ENCODE measurements around the gene GALNTL6.

Gene GALNTL6

DNA sequence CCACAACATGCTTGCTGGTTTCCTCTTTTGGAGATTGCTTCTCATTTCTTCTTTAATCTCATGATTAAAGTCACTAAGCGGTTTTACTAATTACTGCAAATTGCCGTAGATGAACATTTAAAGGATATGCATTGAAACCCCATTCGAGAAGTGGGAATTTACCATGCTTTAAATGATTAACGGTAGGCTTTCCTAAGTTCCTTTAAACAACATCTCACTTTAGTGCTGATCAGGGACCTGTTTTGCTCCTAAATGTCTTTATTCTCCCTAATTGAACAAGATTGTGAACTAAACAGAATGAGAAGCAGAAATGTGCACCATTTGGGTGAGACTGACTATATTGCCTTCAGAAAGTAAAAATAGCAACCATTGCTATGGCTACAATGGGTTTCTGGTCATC is 430.3 kb downstream of the GALNTL6 start:
- DNase-seq: no peak

DNA sequence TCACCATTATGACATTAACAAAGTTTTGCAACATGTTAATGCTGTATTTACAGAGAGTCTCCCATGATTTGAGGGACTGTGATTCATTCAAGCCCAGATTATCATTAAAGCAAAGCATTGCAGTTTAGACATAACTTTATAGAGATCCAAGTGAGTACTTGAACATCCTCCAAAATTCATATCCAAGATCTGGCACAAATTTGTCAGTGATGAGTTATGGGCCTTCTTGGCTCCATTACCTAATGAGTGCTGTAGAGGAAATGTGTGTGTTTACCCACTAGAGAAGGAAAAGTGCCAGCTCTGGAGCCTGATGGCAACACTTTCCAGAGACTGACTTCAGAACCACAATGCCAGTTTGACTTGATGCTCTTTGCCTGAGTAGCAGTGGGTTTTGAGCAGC is 432.3 kb downstream of the GALNTL6 start:
- DNase-seq: no peak

DNA sequence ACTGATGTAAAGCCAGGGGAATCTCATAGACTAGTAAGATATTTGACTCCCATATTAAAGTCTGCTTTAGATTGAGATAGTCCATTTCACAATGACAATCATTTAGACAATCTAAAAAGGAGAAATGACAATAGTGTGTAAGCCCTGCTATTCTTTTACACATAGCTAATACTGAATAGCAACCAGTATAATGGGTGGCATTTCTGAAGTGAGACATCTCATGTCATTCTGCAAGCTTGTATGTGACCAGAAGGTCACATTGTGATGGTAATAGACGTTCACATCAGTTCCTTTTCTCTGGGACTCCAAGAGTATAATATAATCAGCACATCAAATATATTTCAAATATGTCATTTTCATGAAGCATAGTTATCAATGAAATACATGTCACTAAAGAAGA is 440.2 kb downstream of the GALNTL6 start:
- DNase-seq: no peak

DNA sequence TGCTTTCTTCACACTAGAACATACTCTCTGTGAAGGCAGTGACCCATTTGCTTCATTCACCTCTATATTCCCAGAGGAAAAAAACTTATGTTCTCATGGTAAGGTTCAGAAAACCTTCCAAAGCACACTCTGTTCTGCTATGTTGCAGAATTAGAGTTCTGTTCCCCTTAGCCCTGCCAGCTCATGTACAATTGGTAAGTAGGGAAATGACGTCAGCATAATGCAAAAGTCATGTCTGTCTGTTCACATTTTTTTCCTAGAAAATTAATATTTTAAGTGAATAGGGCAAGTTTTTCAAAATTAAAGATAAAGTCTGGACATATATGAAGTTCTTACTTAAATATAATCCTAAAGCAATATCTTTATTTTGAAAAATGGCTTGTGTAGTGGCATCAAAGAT is 443.6 kb downstream of the GALNTL6 start:
- DNase-seq: no peak

- no peak for DNase-seq
These were observed 457.2 kb downstream of the GALNTL6 start for GRCh38 chr4:172270397-172270796.

GRCh38 chr4:172287117-172287516 is 473.9 kb downstream of the GALNTL6 start:
- DNase-seq: no peak

GRCh38 chr4:172305698-172306097 is 492.5 kb downstream of the GALNTL6 start:
- no peak for DNase-seq

DNA sequence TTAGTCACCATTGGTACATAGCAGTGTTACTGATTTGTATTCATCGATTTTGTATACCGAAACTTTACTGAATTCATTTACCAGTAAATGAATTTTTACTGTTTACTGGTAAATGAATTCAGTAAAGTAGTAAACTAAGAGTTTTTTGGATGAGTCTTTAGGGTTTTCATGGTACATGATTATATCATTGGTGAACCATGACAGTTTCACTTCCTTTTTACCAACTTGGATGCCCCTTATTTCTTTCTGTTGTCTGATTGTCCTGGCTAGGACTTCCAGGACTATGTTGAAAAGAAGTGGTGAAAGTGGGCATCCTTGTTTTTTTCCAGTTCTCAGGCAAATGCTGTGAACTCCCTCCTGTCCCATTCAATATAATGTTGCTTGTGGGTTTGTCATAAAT is 494.9 kb downstream of the GALNTL6 start:
- no peak for DNase-seq

GRCh38 chr4:172311682-172312081 is 498.5 kb downstream of the GALNTL6 start:
- DNase-seq: no peak

- no peak for DNase-seq
These were observed 510.1 kb downstream of the GALNTL6 start for GRCh38 chr4:172323288-172323687.

DNA sequence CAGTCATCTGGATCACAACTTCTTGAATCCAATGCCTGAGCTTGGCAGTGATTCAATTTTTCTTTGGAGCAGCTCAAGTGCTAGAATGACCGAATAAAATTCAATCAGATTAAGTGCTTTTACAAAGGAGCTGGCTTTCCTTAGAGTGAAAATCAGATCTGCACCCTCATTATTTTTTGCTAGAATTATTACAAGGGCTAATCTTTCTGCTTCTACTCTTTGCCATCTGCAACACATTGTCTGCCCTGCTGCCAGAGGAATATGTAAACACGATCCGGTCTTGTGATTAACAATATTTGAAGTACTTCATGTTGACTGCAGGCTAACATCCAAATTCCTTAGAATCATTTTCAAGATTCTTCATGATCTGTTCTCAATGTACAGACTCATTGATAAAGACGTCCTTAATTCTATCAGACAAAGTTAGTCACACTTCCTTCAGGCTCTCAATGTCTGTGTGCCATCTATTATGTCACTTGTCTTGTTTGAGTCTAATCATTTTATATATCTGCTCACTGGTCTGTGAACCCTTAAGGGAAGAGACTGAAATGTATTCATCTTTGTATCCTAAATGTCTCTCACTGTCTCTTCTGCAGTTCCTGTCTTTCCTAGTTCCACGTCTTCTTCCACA is 531.2 kb downstream of the GALNTL6 start:
- no peak for DNase-seq

GRCh38 chr4:172348426-172348825 is 535.2 kb downstream of the GALNTL6 start:
- DNase-seq: no peak

- DNase-seq: no peak
These were observed 539.2 kb downstream of the GALNTL6 start for GRCh38 chr4:172352356-172352755.

- no peak for DNase-seq
These were observed 542.8 kb downstream of the GALNTL6 start for GRCh38 chr4:172356016-172356415.

DNA sequence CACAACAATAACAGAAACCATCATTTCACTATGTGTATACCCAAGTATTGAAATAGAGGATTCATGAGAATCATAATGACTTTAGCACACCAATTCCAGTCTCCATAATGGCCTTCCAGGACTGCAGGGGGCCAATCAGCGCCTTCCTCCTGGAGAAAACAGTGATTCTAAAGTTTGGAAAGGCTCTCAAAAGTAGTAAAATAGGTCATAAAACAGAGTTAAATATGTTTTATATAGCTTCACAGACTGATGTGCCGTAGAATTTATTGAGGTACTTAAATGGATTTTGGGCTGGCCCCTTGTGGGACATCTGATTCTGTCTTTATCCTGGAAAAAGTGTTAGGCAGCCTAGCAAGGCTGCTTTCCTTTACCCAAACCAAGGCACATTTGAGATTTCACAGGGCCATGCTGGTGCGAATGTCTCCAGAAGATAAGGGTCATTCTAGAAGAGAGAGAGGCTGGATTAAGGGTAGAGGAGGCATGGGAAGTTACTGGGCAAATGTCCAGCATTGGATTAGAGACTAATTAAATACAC is 543.9 kb downstream of the GALNTL6 start:
- no peak for DNase-seq

DNA sequence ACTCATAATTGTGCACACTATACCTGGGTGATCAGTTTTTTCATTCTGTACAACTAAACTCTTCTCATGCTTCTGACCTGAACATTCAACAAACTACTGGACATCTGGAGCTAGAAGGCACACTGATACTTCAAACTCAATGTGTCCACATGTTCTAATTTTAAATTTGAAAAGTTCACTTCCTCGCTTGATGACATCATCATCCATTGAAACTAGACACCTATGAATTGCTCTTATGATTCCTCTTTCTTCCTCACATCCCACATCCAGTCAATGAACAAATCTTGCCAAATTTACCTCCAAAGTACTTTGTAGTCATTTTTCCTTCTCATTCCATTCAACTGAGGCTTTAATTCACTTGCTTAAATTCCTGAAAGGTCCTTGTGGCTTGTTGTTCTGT is 549.4 kb downstream of the GALNTL6 start:
- no peak for DNase-seq

DNA sequence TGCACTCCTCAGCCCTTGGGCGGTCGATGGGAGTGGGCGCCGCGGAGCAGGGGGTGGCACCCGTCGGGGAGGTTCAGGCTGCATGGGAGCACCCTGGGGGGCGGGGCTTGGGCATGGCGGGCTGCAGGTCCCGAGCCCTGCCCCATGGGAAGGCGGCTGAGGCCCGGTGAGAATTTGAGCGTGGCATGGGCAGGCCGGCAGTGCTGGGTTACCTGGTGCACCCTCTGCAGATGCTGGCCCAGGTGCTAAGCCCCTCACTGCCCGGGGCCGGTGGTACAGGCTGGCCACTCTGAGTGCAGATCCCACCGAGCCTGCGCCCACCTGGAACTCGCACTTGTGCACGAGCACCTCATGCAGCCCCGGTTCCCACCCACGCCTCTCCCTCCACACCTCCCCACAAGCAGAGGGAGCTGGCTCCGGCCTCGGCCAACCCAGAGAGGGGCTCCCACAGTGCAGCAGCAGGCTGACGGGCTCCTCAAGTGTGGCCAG is 556.3 kb downstream of the GALNTL6 start:
- no peak for DNase-seq

GRCh38 chr4:172377486-172378140 is 564.4 kb downstream of the GALNTL6 start:
- no peak for DNase-seq

- no peak for DNase-seq
These were observed 566.6 kb downstream of the GALNTL6 start for GRCh38 chr4:172379834-172380233.

- DNase-seq: no peak
These were observed 577.1 kb downstream of the GALNTL6 start for GRCh38 chr4:172390331-172390730.

DNA sequence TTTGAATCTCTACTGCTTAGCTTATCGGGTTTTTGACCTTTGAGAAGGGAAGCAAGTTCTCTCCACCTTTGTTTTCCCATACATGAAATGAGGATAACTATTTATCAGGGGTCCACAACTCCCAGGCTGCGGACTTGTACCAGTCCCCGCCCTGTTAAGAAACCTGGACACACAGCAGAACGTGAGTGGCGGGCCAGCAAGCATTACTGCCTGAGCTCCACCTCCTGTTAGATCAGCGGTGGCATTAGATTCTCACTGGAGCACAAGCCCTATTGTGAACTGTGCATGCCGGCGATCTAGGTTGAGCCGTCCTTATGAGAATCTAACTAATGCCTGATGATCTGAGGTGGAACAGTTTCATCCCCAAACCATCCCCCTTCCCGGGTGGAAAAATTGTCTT is 579.5 kb downstream of the GALNTL6 start:
- no peak for DNase-seq

DNA sequence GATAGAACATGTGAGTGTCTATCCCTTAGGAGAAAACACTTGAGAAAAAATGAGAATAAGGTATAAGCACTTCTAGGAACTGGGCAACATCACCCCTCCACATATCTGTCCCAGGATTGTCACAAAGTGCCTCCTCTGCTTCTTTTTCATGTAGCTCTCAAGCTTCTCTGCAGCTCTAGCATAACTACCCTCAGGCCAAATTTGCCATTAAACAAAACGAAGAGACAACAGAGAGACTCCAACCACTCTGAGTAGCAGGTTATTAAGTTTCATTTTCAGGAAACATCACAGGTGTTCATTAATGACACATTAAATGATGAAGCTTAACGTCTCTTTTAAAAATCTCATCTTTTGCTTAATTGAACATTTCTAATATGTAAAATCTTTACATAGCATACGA is 580.0 kb downstream of the GALNTL6 start:
- no peak for DNase-seq

GRCh38 chr4:172404676-172405075 is 591.5 kb downstream of the GALNTL6 start:
- no peak for DNase-seq

GRCh38 chr4:172410363-172410762 is 597.2 kb downstream of the GALNTL6 start:
- no peak for DNase-seq

DNA sequence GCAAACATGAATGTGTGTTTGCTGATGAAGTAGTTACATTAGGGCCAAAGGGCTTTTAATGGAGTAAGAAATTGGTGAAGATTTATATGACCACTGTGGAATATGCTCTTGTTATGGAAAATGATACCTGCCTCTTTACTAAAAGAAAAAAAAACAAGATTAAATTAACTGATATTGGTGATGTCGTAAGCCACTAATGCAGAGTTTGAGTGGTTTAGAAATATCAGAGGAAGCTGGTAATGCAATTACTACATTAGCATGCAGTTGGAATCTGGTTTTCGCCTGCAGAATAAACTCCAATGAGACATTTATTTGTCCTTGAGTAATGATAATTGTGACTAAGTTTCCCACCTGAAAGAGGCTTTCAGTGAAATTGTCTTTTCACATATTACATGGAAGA is 597.9 kb downstream of the GALNTL6 start:
- no peak for DNase-seq

Measured in activated CD4-positive, alpha-beta T cell treated with anti-CD3 and anti-CD28 coated beads for 48 hours (primary cell).